BJ (cell line): ENCODE data around the gene CD93. TPM values are rescaled to one million over a fixed set of nuclear protein-coding genes. Genes with fewer than 3 reads are reported as not detected.

Source experiments
- CTCF ChIA-PET: fragments of 350-600 bp; formaldehyde crosslinking; extraction: SDS; loops from one replicate; lab custom pipeline; 2021; ENCODE audit warnings: antibody characterized with exemption, inconsistent platforms; lab: Yijun Ruan, JAX
- POLR2A ChIA-PET: fragments of 300-600 bp; sonication (Branson Sonifier 250); formaldehyde crosslinking; extraction: SDS; loops from one replicate; lab custom pipeline; 2021; ENCODE audit warnings: antibody characterized with exemption; lab: Charles Lee
- DNase-seq: peaks from one replicate; pipeline ENCODE4 v3.0.0-alpha.2; 2011; ENCODE audit warnings: low read depth
- H3K27me3 ChIP-seq: 2 replicates; pipeline ENCODE4 v1.6.0; 2011; ENCODE audit warnings: low read length; ENCODE audit not compliant: control insufficient read depth, insufficient read depth
- H3K36me3 ChIP-seq: 2 replicates; pipeline ENCODE4 v1.5.1; 2011; ENCODE audit warnings: low read length; ENCODE audit not compliant: control insufficient read depth, insufficient read depth
- H3K4me3 ChIP-seq: 2 replicates; pipeline ENCODE4 v1.5.1; 2011; ENCODE audit warnings: low read depth, mild to moderate bottlenecking, control low read depth, low read length
- polyA plus RNA-seq: library from polyadenylated mRNA; depleted of rRNA; stranded (reverse); fragments of >200 nt; gene quantifications from 2 replicates; pipeline ENCODE4 v1.2.3, GENCODE V29; 2011
- TF ChIP-seq, protein P1 (sequence below): IDR thresholded peaks from 2 replicates; pipeline ENCODE4 v1.5.1; 2011; ENCODE audit warnings: low read depth, mild to moderate bottlenecking, control low read depth, inconsistent platforms, low read length, moderate library complexity; ENCODE audit not compliant: insufficient read depth

The CD93 gene
- polyA plus RNA-seq, 1 experiment = not detected

DNA sequence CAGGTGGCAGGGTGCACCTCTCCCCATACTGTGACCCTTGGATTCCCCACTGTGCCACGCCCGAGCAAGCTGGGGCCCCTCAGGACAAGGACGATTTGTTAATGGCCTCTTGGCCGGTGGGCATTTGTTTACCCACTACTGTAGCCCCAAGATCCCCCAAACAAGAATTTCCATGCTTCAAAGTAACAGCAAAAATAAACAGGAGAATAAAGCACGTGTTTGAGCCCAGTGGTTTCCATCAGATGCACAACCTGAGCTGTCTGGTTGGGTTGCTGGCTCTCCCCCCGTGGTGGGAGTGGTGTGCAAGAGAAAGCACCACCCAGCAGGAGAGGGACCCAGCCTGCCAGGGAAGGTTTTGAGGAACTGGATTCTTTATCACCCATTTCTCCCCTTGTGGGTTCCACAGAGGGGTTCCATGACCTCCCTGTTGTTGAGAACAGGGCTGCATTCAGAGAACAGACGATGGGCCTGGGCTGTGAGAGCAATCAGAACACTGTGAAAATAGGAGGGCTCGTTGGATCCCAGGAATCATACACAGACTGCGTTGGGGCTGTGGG, 4.8 kb downstream of the CD93 start:
- TF ChIP-seq, protein P1, sequence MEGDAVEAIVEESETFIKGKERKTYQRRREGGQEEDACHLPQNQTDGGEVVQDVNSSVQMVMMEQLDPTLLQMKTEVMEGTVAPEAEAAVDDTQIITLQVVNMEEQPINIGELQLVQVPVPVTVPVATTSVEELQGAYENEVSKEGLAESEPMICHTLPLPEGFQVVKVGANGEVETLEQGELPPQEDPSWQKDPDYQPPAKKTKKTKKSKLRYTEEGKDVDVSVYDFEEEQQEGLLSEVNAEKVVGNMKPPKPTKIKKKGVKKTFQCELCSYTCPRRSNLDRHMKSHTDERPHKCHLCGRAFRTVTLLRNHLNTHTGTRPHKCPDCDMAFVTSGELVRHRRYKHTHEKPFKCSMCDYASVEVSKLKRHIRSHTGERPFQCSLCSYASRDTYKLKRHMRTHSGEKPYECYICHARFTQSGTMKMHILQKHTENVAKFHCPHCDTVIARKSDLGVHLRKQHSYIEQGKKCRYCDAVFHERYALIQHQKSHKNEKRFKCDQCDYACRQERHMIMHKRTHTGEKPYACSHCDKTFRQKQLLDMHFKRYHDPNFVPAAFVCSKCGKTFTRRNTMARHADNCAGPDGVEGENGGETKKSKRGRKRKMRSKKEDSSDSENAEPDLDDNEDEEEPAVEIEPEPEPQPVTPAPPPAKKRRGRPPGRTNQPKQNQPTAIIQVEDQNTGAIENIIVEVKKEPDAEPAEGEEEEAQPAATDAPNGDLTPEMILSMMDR = no peak
- POLR2A ChIA-PET = no interaction called here

GRCh38 chr20:23080521-23080920, 5.6 kb downstream of the CD93 start:
- no peaks in the 10 kb centered on the region; the same call in 1 of the 2 replicates for H3K27me3 ChIP-seq
- no peaks in the 10 kb centered on the region for H3K36me3 ChIP-seq
- POLR2A ChIA-PET = no interaction called here
- no peak overlapping the region for H3K4me3 ChIP-seq
- CTCF ChIA-PET = no interaction called here
- TF ChIP-seq, protein P1 = no peak
- no peak for DNase-seq

More for the DNA sequence above, 4.8 kb downstream of the CD93 start:
- Histone ChIP-seq H3K36me3 (no peaks in the 10 kb centered on the region), H3K27me3 (no peaks in the 10 kb centered on the region; the same call in 1 of the 2 replicates), H3K4me3 (no peak overlapping the region)
- CTCF ChIA-PET = no interaction called here
- DNase-seq = no peak

DNA sequence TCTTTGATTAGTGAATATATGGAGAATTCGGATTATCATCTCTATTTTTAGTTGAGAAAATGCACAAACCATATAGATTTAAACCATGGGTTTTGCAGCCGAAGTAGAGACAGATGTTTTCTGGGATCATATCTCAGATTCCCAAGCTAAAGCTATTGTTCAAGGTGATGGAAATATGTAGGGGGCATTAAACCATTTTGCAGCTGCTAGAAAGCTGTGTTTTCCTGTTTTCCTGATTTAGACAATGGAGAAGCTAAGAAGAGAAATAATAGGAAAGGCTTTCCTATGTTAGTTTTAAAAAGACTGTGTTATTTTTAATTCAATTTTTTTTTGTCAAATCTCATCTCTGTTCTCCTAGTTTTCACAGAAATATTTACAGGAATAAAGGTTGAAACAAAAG, 6.2 kb downstream of the CD93 start:
- no peaks in the 10 kb centered on the region; the same call in 1 of the 2 replicates for H3K27me3 ChIP-seq
- TF ChIP-seq, protein P1 = no peak
- no peak overlapping the region for H3K4me3 ChIP-seq
- DNase-seq = no peak
- H3K36me3 ChIP-seq = no peaks in the 10 kb centered on the region
- CTCF ChIA-PET = no interaction called here
- POLR2A ChIA-PET = no interaction called here

- ChIA-PET POLR2A (no interaction called here), CTCF (no interaction called here)
- DNase-seq = no peak
- TF ChIP-seq, protein P1 = no peak
- Histone ChIP-seq H3K27me3 (no peaks in the 10 kb centered on the region; the same call in 1 of the 2 replicates), H3K4me3 (no peak overlapping the region), H3K36me3 (no peaks in the 10 kb centered on the region)
These were observed 7.1 kb downstream of the CD93 start for GRCh38 chr20:23079016-23079351.

GRCh38 chr20:23078351-23079015, 7.6 kb downstream of the CD93 start:
- Histone ChIP-seq H3K4me3 (no peak overlapping the region), H3K36me3 (no peaks in the 10 kb centered on the region), H3K27me3 (no peaks in the 10 kb centered on the region; the same call in 1 of the 2 replicates)
- POLR2A ChIA-PET = no interaction called here
- CTCF ChIA-PET = no interaction called here
- TF ChIP-seq, protein P1 = no peak
- DNase-seq = no peak
